Activated naive CD4-positive, alpha-beta T cell treated with anti-CD3 and anti-CD28 coated beads, Interleukin-2, amount 50 U/mL, for 72 hours (primary cell): Measurements from ENCODE around the gene FKBP9. TPM values are rescaled to one million over a fixed set of nuclear protein-coding genes. Genes with fewer than 3 reads are reported as not detected.
"Not testable (repeated sequence)": the region's sequence is repeated elsewhere in the genome, so short reads cannot be mapped to it uniquely, and the experiment has no call there.

Experiments used
- ATAC-seq, 2 donors: fragments of 150-1000 bp; cut with Tn5 transposase; 2 replicates each; pipeline ENCODE4 v1.10.0; 2021; ENCODE audit warnings: mild to moderate bottlenecking in 2 of 2, moderate library complexity in 2 of 2
- DNase-seq, 2 donors: peaks; one replicate each; pipeline ENCODE4 v3.0.0; 2021 to 2022; ENCODE audit warnings: low spot score in 2 of 2
- H3K27ac Mint-ChIP-seq, 2 donors: one replicate each; pipeline ENCODE4 v1.8.0; 2022; ENCODE audit warnings: mild to moderate bottlenecking in 2 of 2, mixed read lengths in 2 of 2
- H3K36me3 Mint-ChIP-seq, 2 donors: one replicate each; pipeline ENCODE4 v1.8.0; 2022; ENCODE audit warnings: mixed read lengths in 2 of 2
- H3K9me3 Mint-ChIP-seq, 2 donors: one replicate each; pipeline ENCODE4 v1.8.0; 2022; ENCODE audit warnings: mixed read lengths in 2 of 2
- total RNA-seq, 2 donors: library from RNA; stranded (reverse); gene quantifications; one replicate each; pipeline ENCODE4 v1.2.3, GENCODE V29; 2022

FKBP9 gene
- total RNA-seq, 2 donors from 2014 or later = 2.1 TPM; not detected in 1

DNA sequence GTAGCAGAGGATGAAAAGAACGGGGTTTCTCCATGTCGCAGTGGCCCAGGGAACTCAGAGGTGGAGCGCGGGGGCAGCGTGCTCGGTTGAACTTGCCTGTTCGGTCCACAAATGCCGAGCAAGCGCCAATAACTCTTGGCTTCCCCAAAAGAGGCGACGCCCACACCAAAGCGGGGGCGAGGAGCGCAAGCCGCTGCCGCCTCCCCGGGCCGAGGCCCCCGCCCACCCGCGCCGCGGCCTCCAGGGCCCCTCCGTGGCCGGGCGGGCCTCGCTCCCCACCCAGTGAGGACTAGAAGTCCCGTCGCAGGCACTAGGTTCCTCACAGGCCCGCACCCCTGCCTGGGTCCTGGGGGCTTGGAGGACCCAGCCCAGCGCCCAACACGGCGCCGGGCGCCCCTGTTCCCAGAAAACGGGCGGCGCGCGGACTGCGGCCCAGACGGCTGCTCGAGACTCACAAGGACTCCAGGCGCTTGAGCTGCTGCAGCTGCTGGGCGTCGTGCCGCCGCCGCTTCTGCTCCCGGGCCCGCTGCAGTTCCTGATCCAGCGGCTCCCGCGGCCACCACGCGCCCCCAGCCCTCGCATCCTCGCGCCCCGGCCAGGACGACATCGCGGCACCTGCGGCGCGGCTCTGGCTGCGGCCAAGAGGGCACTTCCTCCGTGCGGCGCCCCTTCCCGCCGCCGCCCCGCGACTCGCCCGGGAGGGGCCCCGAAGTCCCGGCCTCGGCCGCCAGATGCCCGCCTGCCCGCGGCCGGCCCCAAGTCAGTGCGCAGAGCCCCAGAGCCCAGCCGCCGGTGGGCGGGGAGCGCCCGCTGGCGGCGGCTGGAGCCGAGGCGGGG, 14.6 kb upstream of the FKBP9 start:
- peak; percentile 73 to 79 for DNase-seq
- H3K9me3 Mint-ChIP-seq = peaks cover under 1% of the 10 kb centered on the region in 2 donors
- peak; percentile 89 to 94 for ATAC-seq
- peak overlapping the region; percentile 61 to 91 for H3K27ac Mint-ChIP-seq
- H3K36me3 Mint-ChIP-seq = peaks cover 12 to 22% of the 10 kb centered on the region in 2 donors

DNA sequence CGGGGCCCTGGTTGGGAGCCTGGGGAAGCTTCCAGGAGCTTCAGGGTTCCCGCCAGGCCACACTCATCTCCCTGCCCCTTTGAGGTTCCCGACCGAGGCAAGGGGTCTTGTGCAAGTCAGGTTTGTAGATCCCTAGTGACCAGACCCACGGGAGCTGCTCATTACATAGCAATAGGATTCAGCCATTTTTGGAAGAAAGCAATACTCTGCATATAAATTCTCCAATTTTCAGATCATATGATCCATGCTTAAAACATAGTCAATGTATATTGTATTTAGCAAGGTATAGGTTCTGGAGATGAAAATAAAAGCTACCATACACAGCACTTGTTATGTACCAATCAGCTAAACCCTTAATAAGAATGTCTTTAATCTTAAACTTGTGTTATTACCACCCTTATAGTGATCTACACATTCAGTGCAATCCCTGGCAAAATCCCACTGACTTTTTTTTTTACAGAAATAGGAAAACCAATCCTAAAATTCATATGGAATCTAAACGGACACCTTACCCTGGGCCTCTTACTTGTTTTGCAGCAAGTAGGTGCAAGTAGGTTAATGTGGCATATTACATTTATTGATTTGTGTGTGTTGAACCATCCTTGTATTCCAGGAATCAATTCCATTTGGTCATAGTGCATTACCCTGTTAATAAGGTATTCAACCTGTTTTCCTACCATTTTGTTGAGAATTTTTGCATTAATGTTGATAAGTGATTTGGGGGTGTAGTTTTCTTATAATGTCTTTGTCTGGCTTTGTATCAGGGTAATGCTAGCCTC, 13.8 kb upstream of the FKBP9 start:
- H3K9me3 Mint-ChIP-seq = peaks cover 7 to 8% of the 10 kb centered on the region in 2 donors
- H3K27ac Mint-ChIP-seq = no peak overlapping the region
- DNase-seq (no peak), ATAC-seq (no peak)
- H3K36me3 Mint-ChIP-seq = peaks cover 20 to 30% of the 10 kb centered on the region in 2 donors

DNA sequence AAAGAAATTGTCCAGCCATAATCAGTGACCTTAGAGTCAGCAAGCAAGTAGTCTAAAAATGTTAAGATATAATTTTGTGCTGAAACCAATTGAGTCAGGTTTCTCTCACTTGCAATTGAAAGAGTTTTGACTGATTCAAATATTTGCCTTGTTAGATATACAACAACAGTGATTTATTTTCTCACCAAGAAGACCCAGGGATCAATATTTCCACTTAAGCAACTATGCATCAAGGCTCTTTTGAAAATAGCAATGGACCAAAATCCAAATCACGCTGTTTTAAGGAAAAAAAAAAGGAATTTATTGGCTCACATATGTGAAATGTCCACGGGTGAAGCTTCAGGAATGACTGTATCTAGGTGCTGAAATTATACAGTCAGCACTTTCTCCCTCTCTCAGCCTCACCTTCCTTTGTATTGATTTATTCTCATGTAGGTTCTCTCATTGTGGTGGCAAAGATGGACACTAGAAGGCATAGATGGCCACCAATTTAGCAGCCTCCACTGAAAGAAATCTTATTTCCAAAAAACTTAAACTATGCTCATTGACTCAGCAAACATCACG, 9.7 kb upstream of the FKBP9 start:
- Mint-ChIP-seq H3K27ac (no peak overlapping the region), H3K9me3 (peaks cover 11 to 12% of the 10 kb centered on the region in 2 donors), H3K36me3 (peaks cover 12 to 14% of the 10 kb centered on the region in 2 donors)
- DNase-seq (no peak), ATAC-seq (no peak)

DNA sequence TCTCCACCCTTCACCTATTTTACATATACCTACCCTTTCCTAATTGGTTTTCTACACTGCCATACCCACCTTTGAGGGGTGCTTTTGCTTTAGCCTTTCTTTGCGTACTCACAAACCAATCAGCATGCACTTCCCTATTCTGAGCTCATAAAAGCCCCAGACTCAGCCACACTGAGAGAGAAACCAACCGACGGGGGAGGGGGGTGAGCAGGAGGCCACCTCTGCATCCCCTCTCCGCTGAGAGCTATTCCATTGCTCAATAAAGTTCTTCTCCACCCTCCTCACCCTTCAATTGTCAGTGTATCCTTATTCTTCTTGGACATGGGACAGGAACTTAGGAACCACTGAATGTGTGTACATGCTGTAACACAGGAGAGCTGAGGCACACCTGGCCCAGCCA, 9.0 kb upstream of the FKBP9 start:
- Mint-ChIP-seq H3K27ac (no peak overlapping the region), H3K36me3 (peaks cover 12 to 14% of the 10 kb centered on the region in 2 donors), H3K9me3 (peaks cover 11 to 12% of the 10 kb centered on the region in 2 donors)
- ATAC-seq (no peak), DNase-seq (no peak)

DNA sequence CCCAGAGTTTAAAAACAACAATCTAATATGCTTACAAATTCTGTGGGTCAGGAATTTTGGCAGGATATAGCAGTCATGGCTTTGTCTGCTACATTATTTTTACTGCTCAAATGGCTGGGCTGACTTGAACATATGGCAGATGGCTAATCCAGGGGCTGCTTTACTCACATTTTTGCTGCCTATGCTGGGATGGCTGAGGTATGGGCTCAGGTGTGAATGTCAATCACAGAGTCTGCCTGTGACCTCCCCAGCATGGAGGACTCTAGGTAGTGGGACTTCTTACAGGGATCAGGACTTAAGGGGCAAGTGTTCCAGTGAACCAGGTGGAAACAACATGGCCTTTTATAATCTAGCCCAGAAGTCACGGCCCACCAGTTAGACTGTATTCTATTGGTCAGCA, 4.4 kb upstream of the FKBP9 start:
- peaks cover 10% of the 10 kb centered on the region in 2 donors for H3K36me3 Mint-ChIP-seq
- no peak overlapping the region for H3K27ac Mint-ChIP-seq
- ATAC-seq = no peak
- DNase-seq = no peak
- peaks cover 8 to 10% of the 10 kb centered on the region in 2 donors for H3K9me3 Mint-ChIP-seq

DNA sequence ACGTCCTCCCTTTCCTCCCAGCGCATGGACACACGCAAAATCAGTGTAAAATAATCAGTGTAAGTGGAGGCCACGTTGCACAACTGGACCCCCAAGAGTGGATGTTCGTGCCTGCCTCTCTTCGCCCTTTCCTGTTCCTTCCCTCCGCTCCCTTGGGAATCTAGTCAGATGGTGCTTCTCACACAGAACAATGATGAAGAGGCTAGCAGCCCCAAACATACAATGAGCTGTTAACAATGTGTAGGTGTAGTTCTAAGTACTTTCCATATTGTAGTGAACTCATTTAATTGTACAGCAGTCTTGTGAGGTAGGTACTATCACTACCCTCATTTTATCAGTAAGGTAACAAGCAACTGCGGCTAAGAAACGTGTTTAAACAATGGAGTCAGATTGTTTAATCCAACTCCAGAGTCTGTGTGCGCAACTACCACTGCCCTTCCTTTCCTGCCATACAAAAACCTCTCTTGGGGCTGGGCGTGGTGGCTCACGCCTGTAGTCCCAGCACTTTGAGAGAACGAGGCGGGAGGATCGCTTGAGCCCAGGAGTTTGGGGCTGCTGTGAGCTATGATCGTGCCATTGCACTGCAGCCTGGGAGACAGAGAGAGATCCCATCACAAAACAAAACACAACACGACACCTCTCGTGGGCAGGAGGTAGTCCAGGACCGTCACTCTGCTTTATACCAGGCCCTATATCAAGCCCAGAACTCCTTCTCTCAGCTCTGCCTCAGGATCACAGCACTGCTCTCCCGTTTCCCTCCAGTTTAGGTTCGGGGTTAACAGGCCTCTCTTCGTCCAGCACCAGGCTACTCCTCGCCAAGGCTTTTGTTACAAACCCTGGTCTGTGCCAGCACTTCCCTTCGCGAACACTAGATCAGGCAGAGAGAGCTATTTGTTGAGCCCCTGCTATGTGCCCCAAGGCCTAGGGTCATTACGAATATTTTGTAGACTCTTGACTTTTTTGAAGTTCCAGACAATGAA, 1.1 kb downstream of the FKBP9 start:
- H3K27ac Mint-ChIP-seq = no peak overlapping the region
- no peaks in the 10 kb centered on the region for H3K9me3 Mint-ChIP-seq
- ATAC-seq (no peak), DNase-seq (no peak)
- peaks cover 6% of the 10 kb centered on the region in 2 donors for H3K36me3 Mint-ChIP-seq

DNA sequence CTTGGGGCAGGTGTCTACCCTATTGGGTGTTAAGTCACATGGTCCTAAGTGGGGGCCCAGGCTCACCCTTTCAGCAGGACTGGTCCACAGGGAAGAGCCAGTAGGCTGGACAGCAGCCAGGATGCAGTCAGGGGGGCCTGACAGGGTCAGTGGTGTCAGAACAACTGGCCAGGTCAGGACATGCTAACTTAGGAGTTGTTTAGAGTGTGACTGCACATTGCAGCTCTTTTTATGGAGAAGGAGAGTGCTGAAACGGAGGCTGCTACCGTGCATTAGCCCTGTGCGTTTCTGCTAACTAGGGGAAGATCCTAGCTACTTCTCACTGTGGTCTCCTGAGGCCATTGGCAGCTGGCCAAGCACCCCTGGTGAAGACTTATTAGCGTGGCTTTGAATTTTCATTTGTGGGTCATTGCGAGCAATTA, 6.7 kb downstream of the FKBP9 start:
- not testable (repeated sequence) for DNase-seq, ATAC-seq, H3K9me3 Mint-ChIP-seq, H3K36me3 Mint-ChIP-seq, H3K27ac Mint-ChIP-seq

DNA sequence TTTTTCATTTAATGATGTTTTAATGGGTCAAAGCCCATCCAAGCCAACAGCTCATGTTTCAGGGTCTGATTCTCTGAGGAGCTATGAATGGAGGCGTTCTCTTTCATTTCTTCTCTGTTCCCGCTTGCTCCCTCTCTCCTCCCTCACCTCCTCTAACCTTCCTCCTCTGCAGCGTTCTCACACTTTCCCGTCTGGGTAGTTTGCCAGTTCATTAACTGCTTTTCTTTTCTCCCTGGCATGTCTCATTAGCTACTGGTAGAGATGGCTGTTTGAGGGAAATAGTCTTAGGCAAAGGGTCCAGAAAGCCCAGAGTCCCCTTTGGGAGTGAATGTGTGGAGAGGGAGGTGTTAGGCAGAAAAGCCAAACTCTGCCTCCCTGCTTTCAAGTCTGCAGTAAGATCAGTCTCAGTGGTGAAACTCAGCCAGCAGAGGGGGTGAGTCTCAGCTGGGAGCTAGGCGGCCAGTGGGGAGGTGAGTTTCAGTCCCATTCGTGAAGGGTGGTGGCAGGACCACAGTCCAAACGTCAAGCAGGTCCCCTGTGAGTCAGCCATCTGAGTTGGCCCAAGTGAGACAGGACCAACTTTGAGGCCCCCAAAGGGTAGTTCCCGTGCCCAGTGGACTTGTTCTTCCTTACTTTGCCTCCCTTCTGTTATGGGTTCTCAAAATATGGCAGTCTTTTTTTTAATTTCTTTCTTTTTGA, 7.4 kb downstream of the FKBP9 start:
- not testable (repeated sequence) for H3K36me3 Mint-ChIP-seq, DNase-seq, H3K27ac Mint-ChIP-seq, H3K9me3 Mint-ChIP-seq
- peak; percentile 94 to 98 for ATAC-seq

DNA sequence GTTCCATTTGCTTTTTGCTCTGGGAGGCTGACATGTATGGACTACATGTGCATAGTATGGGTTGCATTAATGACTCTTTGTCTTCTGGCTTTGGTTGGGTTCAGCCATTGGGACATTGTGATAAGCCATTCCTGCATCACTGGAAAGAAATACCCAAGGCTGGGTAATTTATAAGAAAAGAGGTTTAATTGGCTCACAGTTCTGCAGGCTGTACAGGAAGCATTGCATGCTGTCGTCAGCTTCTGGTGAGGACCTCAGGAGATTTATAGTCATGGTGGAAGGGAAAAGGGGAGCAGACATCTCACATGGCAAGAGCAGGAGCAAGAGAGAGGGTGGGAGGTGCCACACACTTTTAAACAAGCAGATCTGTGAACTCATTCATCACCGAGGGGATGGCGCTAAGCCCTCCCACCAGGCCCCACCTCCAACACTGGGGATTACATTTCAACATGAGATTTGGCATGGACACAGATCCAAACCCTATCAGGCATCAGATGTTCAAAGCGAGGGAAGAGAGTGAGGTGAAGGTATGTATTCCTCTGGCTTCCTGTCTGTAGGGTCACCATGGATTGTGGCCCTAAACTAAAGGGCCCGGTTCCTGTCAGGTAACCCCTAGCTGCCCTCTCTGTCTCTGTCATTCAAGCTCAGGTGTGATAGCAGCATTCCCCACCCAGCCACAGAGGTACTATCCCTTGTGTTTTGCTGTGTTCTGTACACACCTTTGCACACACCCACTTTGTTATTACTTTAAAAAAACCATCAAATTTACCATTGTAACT, 9.4 kb downstream of the FKBP9 start:
- ATAC-seq = not testable (repeated sequence)

DNA sequence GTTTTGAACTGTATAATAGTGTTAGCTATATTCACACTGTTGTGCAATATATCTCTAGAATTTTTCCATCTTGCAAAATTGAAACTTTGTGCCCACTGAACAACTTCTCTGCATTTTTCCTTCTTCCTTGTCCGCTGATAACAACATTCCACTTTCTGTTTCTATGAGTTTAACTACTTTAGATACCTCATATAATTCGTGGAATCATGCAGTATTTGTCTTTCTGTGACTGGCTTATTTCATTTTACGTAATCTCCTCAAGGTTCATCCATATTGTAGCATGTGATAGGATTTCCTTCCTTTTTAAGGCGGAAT, 10.0 kb downstream of the FKBP9 start:
- not testable (repeated sequence) for ATAC-seq, H3K27ac Mint-ChIP-seq, H3K36me3 Mint-ChIP-seq, DNase-seq, H3K9me3 Mint-ChIP-seq

More for the DNA sequence above, 9.4 kb downstream of the FKBP9 start:
- H3K9me3 Mint-ChIP-seq, H3K27ac Mint-ChIP-seq, H3K36me3 Mint-ChIP-seq, DNase-seq: not testable (repeated sequence)

DNA sequence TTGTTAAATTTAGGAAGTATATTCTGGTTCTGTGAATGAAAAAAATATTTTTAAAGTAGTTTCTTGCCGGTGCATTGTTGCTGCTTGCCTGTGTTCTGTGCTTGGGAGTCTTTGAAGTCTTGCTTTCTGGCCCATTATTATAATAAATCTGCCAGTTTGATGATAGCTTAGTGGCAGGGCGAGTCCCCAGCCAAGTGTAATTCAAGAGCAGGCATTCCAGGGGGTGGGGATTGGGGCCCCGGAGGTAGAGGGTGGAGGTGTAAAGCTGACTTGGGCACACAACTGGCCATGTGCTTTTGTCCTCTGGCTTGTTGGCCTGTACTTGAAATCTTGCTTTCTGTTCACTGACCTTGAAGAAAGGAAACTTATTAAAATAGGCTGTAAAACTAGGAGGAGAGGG, 14.7 kb downstream of the FKBP9 start:
- H3K27ac Mint-ChIP-seq, H3K9me3 Mint-ChIP-seq, DNase-seq, ATAC-seq, H3K36me3 Mint-ChIP-seq: not testable (repeated sequence)

DNA sequence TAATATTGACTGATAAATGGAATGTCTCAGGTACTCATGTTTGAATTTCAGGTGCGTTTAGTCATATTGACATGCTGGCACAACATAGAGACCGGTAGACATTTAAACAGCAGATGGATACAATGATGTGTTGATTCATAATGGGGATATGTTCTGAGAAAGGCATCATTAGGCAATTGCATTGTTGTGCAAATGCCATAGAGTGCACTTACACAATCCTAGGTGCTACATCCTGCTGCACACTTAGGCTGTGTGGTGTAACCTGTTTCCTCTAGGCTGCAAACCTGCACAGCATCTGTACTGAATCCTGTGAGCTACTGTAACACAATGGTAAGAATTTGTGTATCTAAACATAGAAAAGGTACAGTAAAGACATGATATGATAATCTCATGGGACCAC, 19.9 kb downstream of the FKBP9 start:
- not testable (repeated sequence) for H3K36me3 Mint-ChIP-seq, H3K27ac Mint-ChIP-seq, H3K9me3 Mint-ChIP-seq, ATAC-seq, DNase-seq

DNA sequence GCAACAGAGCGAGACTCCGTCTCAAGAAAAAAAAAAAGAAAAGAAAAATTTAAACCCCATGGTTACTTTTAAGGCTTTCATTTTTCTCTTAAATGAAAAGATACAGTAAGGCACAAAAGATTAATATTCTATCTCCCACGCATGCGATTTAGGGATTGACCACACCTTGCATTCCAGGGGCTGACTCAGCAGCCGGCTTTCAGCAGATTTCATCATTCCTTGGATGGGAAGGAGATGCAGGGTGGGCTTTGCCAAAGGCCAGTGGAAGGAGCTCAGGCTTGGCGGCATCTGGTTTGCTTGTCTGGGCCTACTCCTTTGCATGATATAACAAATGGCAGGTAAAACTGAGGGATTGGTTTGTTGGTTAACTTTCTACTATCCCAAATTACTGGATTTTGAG, 22.0 kb downstream of the FKBP9 start:
- H3K36me3 Mint-ChIP-seq, H3K9me3 Mint-ChIP-seq, DNase-seq, ATAC-seq, H3K27ac Mint-ChIP-seq: not testable (repeated sequence)

DNA sequence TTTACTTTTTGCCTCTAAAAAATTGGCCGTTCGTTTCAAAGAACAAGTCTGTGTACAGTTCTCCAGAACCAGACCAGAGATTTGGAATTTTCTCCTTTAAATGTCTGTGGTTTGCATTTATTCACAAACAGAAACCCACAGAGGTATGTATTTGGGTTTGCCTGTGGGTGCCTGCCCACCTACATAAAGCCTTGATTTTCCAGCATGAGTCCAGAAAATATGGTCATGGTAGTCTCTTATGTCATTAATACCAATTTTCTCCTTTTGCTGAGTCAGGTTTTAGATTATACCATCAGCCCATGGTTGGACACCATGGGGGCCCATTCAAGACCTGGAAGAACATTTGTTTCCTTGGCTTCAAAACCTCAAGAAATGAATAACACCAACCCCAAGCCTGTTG, 22.7 kb downstream of the FKBP9 start:
- not testable (repeated sequence) for ATAC-seq, H3K9me3 Mint-ChIP-seq, H3K27ac Mint-ChIP-seq, H3K36me3 Mint-ChIP-seq, DNase-seq

DNA sequence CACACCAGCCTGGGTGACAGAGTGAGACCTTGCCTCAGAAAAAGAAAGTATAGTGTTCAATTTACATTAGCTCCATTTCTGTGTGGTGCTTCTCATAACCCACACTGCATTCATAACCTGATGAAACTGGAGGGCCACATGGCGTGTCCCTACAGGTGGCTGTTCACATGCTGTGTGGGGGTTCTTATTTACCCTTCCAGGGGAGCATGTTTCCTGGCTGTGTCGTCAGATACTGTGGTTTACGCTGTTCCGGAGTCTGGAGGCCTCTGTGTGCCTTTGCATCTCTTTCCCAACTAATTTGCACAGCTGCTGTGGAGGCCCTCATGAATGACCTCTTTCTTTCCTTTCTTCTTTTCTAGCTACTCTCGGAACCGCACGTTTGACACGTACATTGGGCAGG, 30.9 kb downstream of the FKBP9 start:
- H3K9me3 Mint-ChIP-seq, H3K36me3 Mint-ChIP-seq, DNase-seq: not testable (repeated sequence)

More for the DNA sequence above, 30.9 kb downstream of the FKBP9 start:
- ATAC-seq = peak in 1 of 2 donors; percentile 62
- H3K27ac Mint-ChIP-seq = not testable (repeated sequence)
